Karpas-422 (cell line): ENCODE measurements around the gene NPRL2. TPM values are rescaled to one million over a fixed set of nuclear protein-coding genes. Genes with fewer than 3 reads are reported as not detected.

ENCODE experiments used
- DNase-seq: peaks from one replicate; pipeline ENCODE4 v3.0.0-alpha.2; 2015
- H2AFZ ChIP-seq: fragments of 200-600 bp; sonication (generic); 2 replicates; pipeline ENCODE4 v1.6.1; 2014; ENCODE audit warnings: antibody characterized with exemption, low read length, mixed read lengths
- H3K27ac ChIP-seq: fragments of 200-600 bp; sonication (generic); 2 replicates; pipeline ENCODE4 v1.5.1; 2014; ENCODE audit warnings: mild to moderate bottlenecking, low read length, moderate library complexity
- H3K27me3 ChIP-seq: fragments of 200-600 bp; sonication (generic); 2 replicates; pipeline ENCODE4 v1.6.1; 2014; ENCODE audit warnings: low read length, mixed read lengths
- H3K36me3 ChIP-seq: fragments of 200-600 bp; sonication (generic); 2 replicates; pipeline ENCODE4 v1.6.1; 2014; ENCODE audit warnings: low read length, mixed read lengths; ENCODE audit not compliant: insufficient read depth
- H3K4me1 ChIP-seq: fragments of 200-600 bp; sonication (generic); 2 replicates; pipeline ENCODE4 v1.6.1; 2014; ENCODE audit warnings: mild to moderate bottlenecking, low read length, mixed read lengths
- H3K4me2 ChIP-seq: fragments of 200-600 bp; sonication (generic); 2 replicates; pipeline ENCODE4 v1.6.1; 2014; ENCODE audit warnings: low read length, low read depth, mild to moderate bottlenecking; ENCODE audit not compliant: poor library complexity, severe bottlenecking
- H3K4me3 ChIP-seq: fragments of 200-600 bp; sonication (generic); 2 replicates; pipeline ENCODE4 v1.5.1; 2014; ENCODE audit warnings: mild to moderate bottlenecking, antibody characterized with exemption, low read length, mixed read lengths
- H3K79me2 ChIP-seq: fragments of 200-600 bp; sonication (generic); 2 replicates; pipeline ENCODE4 v1.6.1; 2014; ENCODE audit warnings: mild to moderate bottlenecking, low read length, mixed read lengths
- H3K9ac ChIP-seq: fragments of 200-600 bp; sonication (generic); 2 replicates; pipeline ENCODE4 v1.6.0; 2014; ENCODE audit warnings: low read length
- H3K9me2 ChIP-seq: fragments of 200-600 bp; sonication (generic), shearing (Covaris generic); replicated peaks from 2 replicates; pipeline ENCODE4 v1.6.0; 2014; ENCODE audit warnings: mild to moderate bottlenecking, low read length, moderate library complexity; ENCODE audit not compliant: insufficient read depth
- H3K9me3 ChIP-seq: fragments of 300-700, 200-600 bp; sonication (generic); 2 replicates; pipeline ENCODE4 v1.6.1; 2014; ENCODE audit warnings: low read length, mixed read lengths
- H4K20me1 ChIP-seq: fragments of 200-600 bp; sonication (generic); 2 replicates; pipeline ENCODE4 v1.6.1; 2014; ENCODE audit warnings: mild to moderate bottlenecking, antibody characterized with exemption, low read length, low read depth; ENCODE audit not compliant: insufficient read depth
- total RNA-seq: library from RNA; depleted of rRNA; stranded (reverse); fragments of >200 nt; shearing (Covaris generic); gene quantifications from 2 replicates; pipeline ENCODE4 v1.2.3, GENCODE V29; 2014; ENCODE audit warnings: low replicate concordance

The NPRL2 gene
- total RNA-seq, 1 experiment from 2014 or later, result 71.1 TPM

DNA sequence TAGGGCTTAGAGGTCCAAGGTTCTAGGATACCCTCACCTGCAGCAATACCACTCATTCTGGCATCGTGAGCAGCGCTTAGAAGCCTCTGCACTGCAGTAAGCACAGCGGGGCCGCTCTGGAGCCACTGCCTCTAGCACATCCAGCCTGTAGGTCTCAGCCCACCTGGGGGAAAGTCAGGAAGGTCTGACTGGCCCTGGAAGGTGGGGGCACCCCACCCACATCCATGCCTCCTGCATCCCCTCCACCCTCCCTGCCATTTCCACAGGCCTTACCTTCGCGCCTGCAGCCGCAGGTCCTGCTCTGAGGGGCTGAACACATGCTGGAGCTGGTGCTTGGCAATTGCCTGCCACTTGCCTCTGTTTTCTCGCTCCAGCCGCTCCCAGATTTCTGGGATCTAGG, 9.0 kb downstream of the NPRL2 start:
- H3K4me3 ChIP-seq, result peak overlapping the region; percentile 95
- peak overlapping the region; percentile 99 for H3K9ac ChIP-seq
- peak overlapping the region; percentile 97 for H3K4me2 ChIP-seq
- peaks cover 35% of the 10 kb centered on the region for H3K79me2 ChIP-seq
- H3K9me3 ChIP-seq, result no peaks in the 10 kb centered on the region
- H3K27me3 ChIP-seq, result no peaks in the 10 kb centered on the region
- peaks cover 3% of the 10 kb centered on the region; the same call in 1 of the 2 replicates for H4K20me1 ChIP-seq
- peaks cover 48% of the 10 kb centered on the region for H3K4me1 ChIP-seq
- peaks cover 2% of the 10 kb centered on the region; the same call in 1 of the 2 replicates for H3K36me3 ChIP-seq
- peak overlapping the region; percentile 91; the same call in 1 of the 2 replicates for H3K27ac ChIP-seq
- no peaks in the 10 kb centered on the region for H3K9me2 ChIP-seq
- no peak for DNase-seq
- no peak overlapping the region; the same call in 1 of the 2 replicates for H2AFZ ChIP-seq

DNA sequence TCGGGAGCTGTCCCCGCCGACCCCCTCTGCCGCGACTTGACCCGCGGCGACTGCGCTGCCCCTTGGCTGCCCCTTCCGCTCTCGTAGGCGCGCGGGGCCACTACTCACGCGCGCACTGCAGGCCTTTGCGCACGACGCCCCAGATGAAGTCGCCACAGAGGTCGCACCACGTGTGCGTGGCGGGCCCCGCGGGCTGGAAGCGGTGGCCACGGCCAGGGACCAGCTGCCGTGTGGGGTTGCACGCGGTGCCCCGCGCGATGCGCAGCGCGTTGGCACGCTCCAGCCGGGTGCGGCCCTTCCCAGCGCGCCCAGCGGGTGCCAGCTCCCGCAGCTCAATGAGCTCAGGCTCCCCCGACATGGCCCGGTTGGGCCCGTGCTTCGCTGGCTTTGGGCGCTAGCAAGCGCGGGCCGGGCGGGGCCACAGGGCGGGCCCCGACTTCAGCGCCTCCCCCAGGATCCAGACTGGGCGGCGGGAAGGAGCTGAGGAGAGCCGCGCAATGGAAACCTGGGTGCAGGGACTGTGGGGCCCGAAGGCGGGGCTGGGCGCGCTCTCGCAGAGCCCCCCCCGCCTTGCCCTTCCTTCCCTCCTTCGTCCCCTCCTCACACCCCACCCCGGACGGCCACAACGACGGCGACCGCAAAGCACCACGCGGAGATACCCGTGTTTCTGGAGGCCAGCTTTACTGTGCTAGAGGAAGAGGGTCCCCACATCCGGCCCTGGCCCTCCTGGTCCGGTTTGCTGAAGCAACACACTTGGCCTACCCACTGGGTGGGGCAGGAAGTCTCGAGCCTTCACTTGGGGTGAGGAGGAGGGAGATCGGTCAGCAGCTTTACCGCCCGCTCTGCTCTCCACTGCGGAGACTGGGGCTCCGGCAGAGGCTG, 9.9 kb downstream of the NPRL2 start, which contains the start of gene RASSF1:
TSS of gene RASSF1 (minus strand) at position 389 of the 882 bp plus-strand sequence. CDS start at position 358, 31 bp downstream.
- Histone ChIP-seq H2AFZ (no peak within 1 kb of the TSS; the same call in 1 of the 2 replicates), H3K27ac (peak within 1 kb of the TSS; percentile 91), H3K4me1 (peaks cover 54% of the 10 kb centered on the region), H3K9me3 (no peaks in the 10 kb centered on the region), H3K79me2 (peaks cover 44% of the 10 kb centered on the region), H4K20me1 (peaks cover 9% of the 10 kb centered on the region; the same call in 1 of the 2 replicates), H3K27me3 (no peaks in the 10 kb centered on the region), H3K36me3 (peaks cover 10% of the 10 kb centered on the region; the same call in 1 of the 2 replicates), H3K9ac (peak within 1 kb of the TSS; percentile 99), H3K9me2 (no peaks in the 10 kb centered on the region), H3K4me2 (peak within 1 kb of the TSS; percentile 97), H3K4me3 (peak within 1 kb of the TSS; percentile 95)
- DNase-seq, result peak; percentile 91

DNA sequence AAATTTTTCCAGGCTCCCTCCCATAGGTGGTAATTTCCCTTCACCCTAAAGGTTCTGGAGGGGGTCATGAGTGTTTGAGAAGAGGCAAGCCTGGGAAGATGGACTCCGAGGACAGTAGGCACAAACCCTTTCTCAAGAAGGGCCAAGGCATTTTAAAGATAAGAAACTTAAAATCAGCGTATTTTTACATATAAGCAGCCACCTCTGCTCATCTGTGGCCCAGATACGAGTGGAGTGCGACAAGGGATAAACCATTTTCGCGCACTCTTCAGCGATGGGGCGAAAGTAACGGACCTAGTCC, 10.5 kb downstream of the NPRL2 start:
- Histone ChIP-seq H4K20me1 (peaks cover 9% of the 10 kb centered on the region; the same call in 1 of the 2 replicates), H2AFZ (no peak overlapping the region), H3K27me3 (no peaks in the 10 kb centered on the region), H3K36me3 (peaks cover 11% of the 10 kb centered on the region; the same call in 1 of the 2 replicates), H3K27ac (peak overlapping the region; percentile 91), H3K9me2 (no peaks in the 10 kb centered on the region), H3K4me1 (peaks cover 56% of the 10 kb centered on the region), H3K4me2 (peak overlapping the region; percentile 97), H3K9ac (peak overlapping the region; percentile 99), H3K79me2 (peaks cover 50% of the 10 kb centered on the region), H3K4me3 (peak overlapping the region; percentile 95), H3K9me3 (no peaks in the 10 kb centered on the region)
- DNase-seq, result no peak

DNA sequence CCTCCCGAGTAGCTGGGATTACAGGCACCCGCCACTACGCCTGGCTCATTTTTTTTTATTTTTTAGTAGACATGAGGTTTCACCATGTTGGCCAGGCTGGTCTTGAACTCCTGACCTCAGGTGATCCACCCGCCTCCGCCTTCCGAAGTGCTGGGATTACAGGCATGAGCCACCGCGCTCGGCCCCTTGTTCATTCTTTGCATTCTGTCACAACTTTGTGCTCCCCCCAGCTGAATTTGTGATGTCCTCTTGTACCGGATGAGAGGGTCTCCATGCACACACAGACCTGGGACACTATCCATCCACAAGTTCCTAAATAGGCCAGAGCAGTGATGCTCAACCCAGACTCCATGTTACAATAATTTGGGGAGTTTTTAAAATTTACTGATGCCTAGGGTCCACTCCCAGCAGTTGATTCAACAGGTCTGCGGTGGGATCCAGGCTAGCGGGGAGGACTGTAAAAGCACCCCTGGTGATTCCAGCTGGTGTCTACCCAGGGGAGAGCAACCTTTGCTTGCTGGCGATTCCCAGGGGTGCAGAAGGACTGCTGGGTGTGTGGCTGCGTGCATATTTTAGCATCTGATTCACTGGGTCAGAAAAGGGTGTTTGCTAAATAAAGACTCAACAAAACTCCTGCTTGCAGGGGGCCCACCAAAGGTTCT, 11.0 kb downstream of the NPRL2 start:
- Histone ChIP-seq H3K4me3 (peak overlapping the region; percentile 95), H3K9me3 (no peaks in the 10 kb centered on the region), H3K9ac (peak overlapping the region; percentile 99), H4K20me1 (peaks cover 10% of the 10 kb centered on the region; the same call in 1 of the 2 replicates), H3K27ac (peak overlapping the region; percentile 91), H3K4me2 (peak overlapping the region; percentile 97), H3K79me2 (peaks cover 54% of the 10 kb centered on the region), H3K9me2 (no peaks in the 10 kb centered on the region), H3K4me1 (peaks cover 58% of the 10 kb centered on the region), H3K36me3 (peaks cover 13% of the 10 kb centered on the region), H3K27me3 (no peaks in the 10 kb centered on the region), H2AFZ (no peak overlapping the region)
- DNase-seq, result peak; percentile 84

DNA sequence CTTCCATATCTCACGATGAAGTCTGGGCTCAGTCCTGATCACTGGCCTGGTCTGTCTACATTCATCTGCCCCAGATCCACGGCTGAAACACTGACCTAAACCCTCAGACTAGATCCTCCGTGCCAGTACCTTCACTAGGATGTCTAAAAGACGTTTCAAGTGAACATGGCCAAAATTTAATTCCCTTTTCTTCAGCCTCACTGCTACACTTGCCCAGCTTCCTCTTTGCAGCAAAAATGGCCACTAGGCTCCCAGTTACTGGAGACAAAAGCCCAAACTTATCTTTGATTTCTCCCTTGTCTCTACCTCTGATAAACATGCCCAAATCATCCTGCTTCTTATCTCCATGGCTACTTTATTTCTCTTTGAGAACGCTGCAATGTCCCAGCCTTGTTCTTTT, 11.6 kb downstream of the NPRL2 start:
- H4K20me1 ChIP-seq, result peaks cover 17% of the 10 kb centered on the region; the same call in 1 of the 2 replicates
- peaks cover 61% of the 10 kb centered on the region for H3K79me2 ChIP-seq
- peak overlapping the region; percentile 95 for H3K4me3 ChIP-seq
- H3K4me2 ChIP-seq, result peak overlapping the region; percentile 97
- DNase-seq, result peak; percentile 82
- peaks cover 64% of the 10 kb centered on the region for H3K4me1 ChIP-seq
- no peak overlapping the region for H2AFZ ChIP-seq
- no peaks in the 10 kb centered on the region for H3K9me3 ChIP-seq
- H3K27ac ChIP-seq, result peak overlapping the region; percentile 91
- no peaks in the 10 kb centered on the region for H3K27me3 ChIP-seq
- H3K9me2 ChIP-seq, result no peaks in the 10 kb centered on the region
- H3K36me3 ChIP-seq, result peaks cover 19% of the 10 kb centered on the region
- H3K9ac ChIP-seq, result peak overlapping the region; percentile 99

DNA sequence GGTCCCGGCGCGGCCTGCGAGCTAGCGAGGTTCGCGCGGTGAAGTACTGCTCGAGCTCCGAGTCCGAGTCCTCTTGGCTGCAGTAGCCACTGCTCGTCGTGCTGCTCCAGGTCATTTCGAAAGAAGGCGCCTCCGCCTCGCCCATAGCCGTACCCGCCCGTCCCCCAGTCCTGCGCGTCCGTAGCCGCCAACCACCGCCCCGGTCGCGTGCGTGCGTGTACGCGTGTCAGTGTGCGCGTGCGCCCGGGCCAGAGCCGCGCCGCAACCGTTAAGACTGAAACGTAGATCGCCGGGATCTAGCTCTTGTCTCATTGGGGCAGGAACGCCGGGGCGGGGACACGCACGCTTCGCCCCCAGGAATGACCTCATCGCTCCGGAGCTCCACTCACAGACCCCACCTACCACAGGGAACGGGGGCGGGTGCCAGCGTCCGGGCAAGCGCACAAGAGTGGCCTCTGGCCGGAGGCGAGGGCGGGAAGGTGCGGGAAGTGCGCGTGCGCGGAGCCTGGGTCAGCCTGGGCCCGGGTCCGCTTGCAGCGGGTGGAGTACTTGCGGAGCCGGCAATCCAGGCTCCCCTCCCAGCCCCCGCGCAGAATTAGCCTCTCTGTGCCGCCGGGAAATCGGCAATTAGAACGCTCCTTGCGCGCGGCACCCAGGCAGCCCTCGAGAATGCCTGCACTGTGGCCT, 13.3 kb downstream of the NPRL2 start:
- no peaks in the 10 kb centered on the region for H3K9me2 ChIP-seq
- peaks cover 66% of the 10 kb centered on the region for H3K79me2 ChIP-seq
- peak overlapping the region; percentile 99 for H3K9ac ChIP-seq
- peak; percentile 99 for DNase-seq
- no peaks in the 10 kb centered on the region for H3K27me3 ChIP-seq
- H3K36me3 ChIP-seq, result peaks cover 22% of the 10 kb centered on the region
- peaks cover 66% of the 10 kb centered on the region for H3K4me1 ChIP-seq
- no peaks in the 10 kb centered on the region for H3K9me3 ChIP-seq
- H3K4me2 ChIP-seq, result peak overlapping the region; percentile 97
- H2AFZ ChIP-seq, result peak overlapping the region; percentile 16; the same call in 1 of the 2 replicates
- H3K27ac ChIP-seq, result peak overlapping the region; percentile 91
- peaks cover 20% of the 10 kb centered on the region; the same call in 1 of the 2 replicates for H4K20me1 ChIP-seq
- H3K4me3 ChIP-seq, result peak overlapping the region; percentile 95

DNA sequence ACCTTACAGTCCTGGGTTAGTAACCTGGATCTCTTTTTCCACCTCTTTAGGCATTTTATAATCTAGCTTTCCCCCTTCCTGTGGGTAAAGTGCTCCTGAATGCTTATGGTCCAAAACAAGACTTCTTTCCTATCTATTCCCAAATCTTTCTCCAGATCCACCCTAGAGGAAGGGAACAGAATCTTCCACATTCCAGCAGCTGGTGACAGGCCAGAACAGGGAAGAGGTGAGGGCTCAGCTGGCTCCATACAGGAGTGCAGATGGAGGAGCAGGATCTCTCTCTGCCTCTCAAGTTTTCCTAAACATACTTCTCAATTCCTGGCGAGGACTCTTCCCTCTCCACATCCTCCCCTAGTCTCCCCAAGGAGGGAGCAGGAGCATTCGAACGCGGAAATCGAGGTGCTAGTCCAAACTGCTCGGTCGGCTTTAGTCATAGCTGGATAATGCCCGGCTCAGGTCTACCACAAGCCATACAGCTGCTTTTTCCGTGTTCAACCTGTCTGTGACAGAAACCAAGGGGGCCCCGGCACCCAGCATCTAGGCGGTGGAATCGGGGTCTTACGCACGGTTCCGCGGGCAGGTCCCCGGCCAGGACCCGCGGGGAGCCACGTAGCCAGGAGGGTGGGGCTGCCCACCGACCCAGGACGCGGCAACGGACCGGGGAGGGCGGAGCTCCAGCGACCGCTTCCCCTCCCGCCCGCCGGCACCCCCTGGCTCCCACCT, 14.0 kb downstream of the NPRL2 start:
- no peak for DNase-seq
- Histone ChIP-seq H3K79me2 (peaks cover 68% of the 10 kb centered on the region), H3K9me2 (no peaks in the 10 kb centered on the region), H4K20me1 (peaks cover 20% of the 10 kb centered on the region; the same call in 1 of the 2 replicates), H3K36me3 (peaks cover 29% of the 10 kb centered on the region), H3K4me2 (peak overlapping the region; percentile 97), H3K27ac (peak overlapping the region; percentile 91), H3K9me3 (no peaks in the 10 kb centered on the region), H3K4me1 (peaks cover 64% of the 10 kb centered on the region), H3K4me3 (peak overlapping the region; percentile 95), H3K27me3 (no peaks in the 10 kb centered on the region), H3K9ac (peak overlapping the region; percentile 99), H2AFZ (peak overlapping the region; percentile 16; the same call in 1 of the 2 replicates)
